Stomach (tissue), 4 donors: ENCODE results near the gene RPL10A.
A peak's percentile ranks its signal among the peaks of the same experiment; 100 is the strongest.

Experiments used
- EP300 ChIP-seq: sonication (generic); formaldehyde crosslinking; IDR thresholded peaks from one replicate; pipeline ENCODE4 v1.6.1; 2017; ENCODE audit warnings: antibody characterized with exemption
- POLR2A ChIP-seq, 4 donors: fragments of 450-650 bp; IDR thresholded peaks; one replicate each; pipeline ENCODE4 v1.6.1; 2016; ENCODE audit warnings: antibody characterized with exemption in 4 of 4, control low read depth in 2 of 4, mild to moderate bottlenecking in 1 of 4, moderate library complexity in 1 of 4
- POLR2AphosphoS5 ChIP-seq, 3 donors: sonication (generic); formaldehyde crosslinking; IDR thresholded peaks; one replicate each; pipeline ENCODE4 v1.6.1; 2016; ENCODE audit warnings: antibody characterized with exemption in 3 of 3
- TF ChIP-seq, protein P1 (sequence below), 7 experiments: fragments of 450-650 bp in 4 of 7; fragments of 200-600 bp in 3 of 7; sonication (generic) in 3 of 7; IDR thresholded peaks; one replicate each; pipeline ENCODE4 v1.5.1; 2016 to 2019; ENCODE audit warnings: antibody characterized with exemption in 7 of 7, control low read depth in 2 of 7, mild to moderate bottlenecking in 1 of 7

GRCh38 chr6:35449287-35449881, 18.8 kb upstream of the RPL10A start:
- TF ChIP-seq, protein P1, sequence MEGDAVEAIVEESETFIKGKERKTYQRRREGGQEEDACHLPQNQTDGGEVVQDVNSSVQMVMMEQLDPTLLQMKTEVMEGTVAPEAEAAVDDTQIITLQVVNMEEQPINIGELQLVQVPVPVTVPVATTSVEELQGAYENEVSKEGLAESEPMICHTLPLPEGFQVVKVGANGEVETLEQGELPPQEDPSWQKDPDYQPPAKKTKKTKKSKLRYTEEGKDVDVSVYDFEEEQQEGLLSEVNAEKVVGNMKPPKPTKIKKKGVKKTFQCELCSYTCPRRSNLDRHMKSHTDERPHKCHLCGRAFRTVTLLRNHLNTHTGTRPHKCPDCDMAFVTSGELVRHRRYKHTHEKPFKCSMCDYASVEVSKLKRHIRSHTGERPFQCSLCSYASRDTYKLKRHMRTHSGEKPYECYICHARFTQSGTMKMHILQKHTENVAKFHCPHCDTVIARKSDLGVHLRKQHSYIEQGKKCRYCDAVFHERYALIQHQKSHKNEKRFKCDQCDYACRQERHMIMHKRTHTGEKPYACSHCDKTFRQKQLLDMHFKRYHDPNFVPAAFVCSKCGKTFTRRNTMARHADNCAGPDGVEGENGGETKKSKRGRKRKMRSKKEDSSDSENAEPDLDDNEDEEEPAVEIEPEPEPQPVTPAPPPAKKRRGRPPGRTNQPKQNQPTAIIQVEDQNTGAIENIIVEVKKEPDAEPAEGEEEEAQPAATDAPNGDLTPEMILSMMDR (IDR thresholded peaks at IDR 0.05), result peak in 5 of 7 experiments; percentile 53 to 79 (median 67)
- peak in 1 of 3 donors; percentile 14 for TF ChIP-seq POLR2AphosphoS5 (IDR thresholded peaks at IDR 0.05)
- no peak for TF ChIP-seq POLR2A (IDR thresholded peaks at IDR 0.05)
- TF ChIP-seq EP300, result no peak
